Measurements from ENCODE around the gene LRRC8C.
"Not testable (repeated sequence)": the region's sequence is repeated elsewhere in the genome, so short reads cannot be mapped to it uniquely, and the experiment has no call there.

The LRRC8C gene

GRCh38 chr1:89673251-89673650 lies 40.3 kb downstream of the LRRC8C start:
- no peak for DNase-seq

GRCh38 chr1:89675677-89676076 lies 42.8 kb downstream of the LRRC8C start:
- no peak for DNase-seq

GRCh38 chr1:89681045-89681729 lies 48.3 kb downstream of the LRRC8C start:
- DNase-seq: no peak

DNA sequence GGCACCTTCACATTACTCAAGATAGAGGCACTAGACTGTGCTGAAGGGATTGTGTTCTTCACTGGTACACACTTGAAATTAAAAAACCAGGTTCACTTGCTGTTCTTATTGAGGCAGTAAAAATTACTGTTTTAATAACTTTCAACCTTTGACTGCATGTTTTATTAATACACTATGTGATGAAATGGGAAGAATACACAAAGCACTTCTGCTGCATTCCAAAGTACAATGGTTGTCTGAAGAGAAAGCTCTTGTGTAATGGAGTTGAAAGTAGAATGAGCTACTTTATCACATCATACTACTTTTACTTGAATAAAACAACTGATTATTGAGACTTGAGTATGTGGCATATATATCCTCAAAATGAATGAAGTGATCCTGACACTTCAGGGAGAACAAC lies 49.7 kb downstream of the LRRC8C start:
- no peak for DNase-seq

- no peak for DNase-seq
Observed at GRCh38 chr1:89685461-89685860, 52.5 kb downstream of the LRRC8C start.

DNA sequence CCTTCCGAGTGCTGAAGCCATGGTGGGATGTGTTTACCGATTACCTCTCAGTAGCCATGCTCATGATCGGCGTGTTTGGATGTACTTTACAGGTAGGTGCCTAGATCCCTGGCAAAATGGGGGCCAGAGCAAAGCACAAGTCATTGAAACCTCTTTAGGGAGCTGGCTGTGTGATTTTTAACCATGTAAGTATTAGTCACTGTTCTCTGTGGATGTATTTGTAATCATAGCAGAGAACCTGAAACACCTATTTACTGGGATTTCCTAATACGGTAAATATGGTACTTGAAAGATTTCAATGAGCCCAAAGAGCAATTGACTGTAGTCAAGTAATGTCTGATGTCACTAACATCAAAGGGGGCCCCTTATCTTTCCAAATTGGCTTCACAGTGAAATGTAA lies 53.6 kb downstream of the LRRC8C start:
- DNase-seq: peak in 1 of 2 experiments; percentile 24

DNA sequence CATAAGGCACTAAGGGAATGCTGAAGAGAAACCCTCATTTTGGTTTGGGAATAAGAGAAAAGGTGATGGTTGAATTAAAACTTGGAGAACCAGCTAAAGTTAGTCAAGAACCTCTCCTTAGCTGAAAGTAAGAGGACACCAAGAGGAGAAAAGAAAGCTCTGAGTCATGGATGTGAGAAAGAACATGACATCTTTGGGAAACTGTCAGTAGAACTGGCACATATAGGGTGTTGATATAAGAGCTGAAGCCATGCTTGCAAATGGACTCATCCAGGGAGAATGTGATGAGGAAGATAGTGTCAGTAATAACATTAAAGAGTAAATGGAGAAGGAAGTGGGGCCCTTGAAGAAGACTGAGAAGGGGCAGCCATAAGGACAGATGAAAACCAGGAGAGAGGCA lies 54.3 kb downstream of the LRRC8C start:
- no peak for DNase-seq

DNA sequence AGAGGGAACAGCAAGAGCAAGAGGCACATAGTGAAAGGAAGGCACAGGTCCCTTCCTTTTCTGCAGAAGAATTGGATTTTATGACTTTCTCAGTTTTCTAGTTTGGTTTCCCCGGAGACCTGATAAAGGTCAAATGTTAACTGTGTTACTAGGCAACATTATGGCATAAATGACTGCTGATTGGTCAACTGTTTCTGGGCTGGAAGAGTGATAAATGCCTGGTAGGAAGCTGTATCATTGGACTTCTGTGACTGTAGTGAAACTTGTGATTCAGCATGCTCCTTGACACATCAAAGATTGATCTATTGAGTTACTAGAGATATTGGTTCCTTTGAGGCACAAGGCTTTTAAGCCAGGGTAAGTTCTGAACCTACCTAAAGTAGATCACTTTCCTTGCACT lies 55.7 kb downstream of the LRRC8C start:
- DNase-seq: no peak

DNA sequence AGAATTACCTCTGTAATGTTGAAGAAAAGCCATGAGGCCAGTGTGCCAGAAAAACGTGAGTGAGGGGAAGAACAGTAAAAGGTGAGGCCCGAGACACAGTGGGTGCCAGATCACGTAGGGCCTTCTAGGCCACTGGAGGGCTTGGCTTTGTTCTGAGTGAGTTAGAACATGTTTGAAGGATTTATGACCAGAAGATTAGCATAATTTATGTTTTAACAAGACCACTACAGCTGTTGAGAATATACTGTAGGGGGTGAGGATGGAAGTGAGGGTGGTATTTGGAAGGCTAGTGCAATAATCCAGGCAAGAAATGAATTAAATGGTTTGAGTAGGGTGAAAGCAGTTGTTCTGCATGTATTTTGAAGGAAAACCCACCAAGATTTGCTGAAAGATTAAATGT lies 56.3 kb downstream of the LRRC8C start:
- peak in 1 of 2 experiments; percentile 68 for DNase-seq

- DNase-seq: no peak
Observed at GRCh38 chr1:89690595-89690994, 57.7 kb downstream of the LRRC8C start.

GRCh38 chr1:89692601-89693521 lies 59.9 kb downstream of the LRRC8C start:
- no peak for DNase-seq

DNA sequence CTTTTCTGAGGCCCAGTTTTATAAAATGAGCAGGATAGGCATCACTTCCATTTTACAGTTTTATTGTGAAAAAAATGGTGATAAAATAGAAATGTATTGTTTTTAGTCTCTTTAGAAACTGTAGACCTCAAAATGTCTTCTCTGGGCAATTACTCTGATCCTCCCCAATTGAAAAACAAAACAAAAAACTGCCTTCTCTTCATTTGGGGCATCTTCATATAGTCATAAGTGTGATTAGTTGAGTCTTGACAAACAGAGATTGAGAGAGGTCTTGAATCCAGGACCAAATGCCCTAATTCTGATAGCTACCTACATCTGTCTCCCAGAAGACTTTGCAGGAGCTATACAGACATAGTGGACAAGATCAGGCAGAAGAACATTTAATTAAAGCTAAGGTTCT lies 62.9 kb downstream of the LRRC8C start:
- DNase-seq: no peak

- no peak for DNase-seq
Observed at GRCh38 chr1:89697383-89697782, 64.5 kb downstream of the LRRC8C start.

- no peak for DNase-seq
Observed at GRCh38 chr1:89698020-89698560, 65.2 kb downstream of the LRRC8C start.

DNA sequence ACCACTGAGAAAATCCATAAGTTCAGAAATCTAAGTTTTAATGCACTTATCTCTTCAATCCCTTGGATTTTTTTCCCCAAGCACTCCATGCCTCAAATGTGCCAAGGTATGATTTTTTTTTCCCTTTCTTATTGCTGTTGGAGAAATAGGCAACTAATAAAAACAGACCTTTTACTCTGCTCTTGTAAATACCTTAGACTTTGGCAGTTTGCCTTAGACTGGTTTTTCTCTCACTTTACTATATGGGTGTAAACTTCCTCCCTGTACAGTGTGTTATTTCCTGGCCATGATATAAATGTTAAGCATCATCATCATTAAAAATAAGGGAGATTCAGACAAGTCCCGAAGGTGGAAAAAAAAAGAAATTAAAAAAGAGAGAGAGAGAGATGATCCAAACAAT lies 65.7 kb downstream of the LRRC8C start:
- DNase-seq: no peak

GRCh38 chr1:89699451-89699986 lies 66.6 kb downstream of the LRRC8C start:
- DNase-seq: no peak

- DNase-seq: no peak
Observed at GRCh38 chr1:89701746-89702241, 68.9 kb downstream of the LRRC8C start.

- DNase-seq: no peak
Observed at GRCh38 chr1:89702520-89703045, 69.7 kb downstream of the LRRC8C start.

DNA sequence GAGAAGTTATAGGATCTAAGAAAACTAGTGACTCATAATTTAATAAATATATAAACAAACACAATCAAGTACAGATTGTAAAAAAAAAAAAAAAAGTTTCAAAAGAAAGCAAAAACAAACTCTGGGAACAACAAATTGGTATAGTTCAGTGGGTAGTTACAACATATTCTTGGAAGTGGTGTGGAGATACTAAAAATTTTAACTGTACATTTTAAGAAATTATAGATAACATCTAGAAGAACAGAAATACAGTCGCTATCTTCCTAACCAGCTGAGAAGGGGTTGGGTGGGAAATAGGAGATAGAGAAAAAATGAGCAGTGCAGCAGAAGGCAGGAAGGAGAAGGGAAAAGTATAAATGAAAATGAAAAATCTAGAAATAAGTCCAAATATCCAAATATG lies 70.5 kb downstream of the LRRC8C start:
- DNase-seq: no peak

- no peak for DNase-seq
Observed at GRCh38 chr1:89704014-89704413, 71.1 kb downstream of the LRRC8C start.

DNA sequence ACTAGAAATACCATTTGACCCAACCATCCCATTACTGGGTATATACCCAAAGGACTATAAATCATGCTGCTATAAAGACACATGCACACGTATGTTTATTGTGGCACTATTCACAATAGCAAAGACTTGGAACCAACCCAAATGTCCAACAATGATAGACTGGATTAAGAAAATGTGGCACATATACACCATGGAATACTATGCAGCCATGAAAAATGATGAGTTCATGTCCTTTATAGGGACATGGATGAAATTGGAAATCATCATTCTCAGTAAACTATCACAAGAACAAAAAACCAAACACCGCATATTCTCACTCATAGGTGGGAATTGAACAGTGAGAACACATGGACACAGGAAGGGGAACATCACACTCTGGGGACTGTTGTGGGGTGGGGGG lies 72.0 kb downstream of the LRRC8C start:
- DNase-seq: not testable (repeated sequence)

DNA sequence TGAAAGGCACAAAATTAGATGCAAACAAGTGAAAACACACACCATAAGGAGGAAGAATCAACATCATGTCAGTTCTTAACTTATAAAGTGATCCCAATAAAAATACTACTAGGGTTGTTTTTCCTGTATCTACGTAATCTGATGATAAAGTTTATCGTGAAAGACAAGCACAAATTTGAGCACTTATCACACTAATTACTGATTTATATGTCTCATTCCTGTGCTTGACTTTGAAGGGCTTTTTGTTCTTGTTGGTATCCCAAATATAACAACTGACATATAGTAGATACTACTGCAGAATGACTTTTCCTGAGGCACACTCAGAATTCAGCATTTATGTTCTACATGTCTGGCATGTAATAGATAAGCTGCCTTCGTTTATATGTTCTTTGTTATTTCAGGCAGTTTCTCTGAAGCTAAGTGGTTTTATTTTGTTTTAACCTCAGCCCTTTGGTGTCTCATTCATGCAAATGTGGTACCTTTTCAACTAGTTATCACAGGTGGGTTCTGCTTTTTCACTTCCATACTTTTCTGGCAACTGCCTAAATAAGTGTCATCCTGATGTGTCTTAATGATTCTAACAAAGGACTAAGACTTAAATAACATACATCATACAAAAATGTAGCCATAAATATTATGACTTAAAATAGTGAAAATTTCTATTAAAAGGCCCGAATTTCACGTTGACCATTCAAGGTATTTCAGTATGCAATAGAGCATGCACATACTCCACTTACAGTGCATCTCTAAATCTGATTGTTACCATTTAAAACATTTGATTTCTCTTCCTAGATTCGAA lies 73.2 kb downstream of the LRRC8C start:
- DNase-seq: no peak

GRCh38 chr1:89706700-89707012 lies 73.7 kb downstream of the LRRC8C start:
- no peak for DNase-seq

Data from NCI-H524 (cell line).